ENCODE data around the gene ZNF485. TPM values are rescaled to one million over a fixed set of nuclear protein-coding genes. Genes with fewer than 3 reads are reported as not detected.

Gene ZNF485
- total RNA-seq, 1 experiment from 2014 or later: 7.5 TPM

GRCh38 chr10:43644252-43644651 lies 38.0 kb downstream of the ZNF485 start:
- H3K4me2 ChIP-seq (ENCODE audit: low read depth, low read length, poor library complexity, severe bottlenecking): no peak overlapping the region
- no peaks in the 10 kb centered on the region for H3K27me3 ChIP-seq (ENCODE audit: low read length)
- no peak overlapping the region for H2AFZ ChIP-seq (ENCODE audit: low read length)
- peaks cover 52% of the 10 kb centered on the region for H3K9me3 ChIP-seq (ENCODE audit: low read length)
- H3K4me1 ChIP-seq (ENCODE audit: low read length): peaks cover 13% of the 10 kb centered on the region
- no peak overlapping the region for H3K4me3 ChIP-seq (ENCODE audit: low read length)
- H3K9me2 ChIP-seq (replicated peaks; ENCODE audit: insufficient read depth, low read length): no peaks in the 10 kb centered on the region
- H4K20me1 ChIP-seq (ENCODE audit: insufficient read depth, low read depth, low read length): no peaks in the 10 kb centered on the region
- H3K9ac ChIP-seq (ENCODE audit: low read length): no peak overlapping the region
- DNase-seq: peak; percentile 48
- peaks cover 35% of the 10 kb centered on the region for H3K36me3 ChIP-seq (ENCODE audit: insufficient read depth, low read length)
- no peaks in the 10 kb centered on the region for H3K79me2 ChIP-seq (ENCODE audit: low read length)
- no peak overlapping the region for H3K27ac ChIP-seq (ENCODE audit: low read length)

- DNase-seq: no peak
- H3K9ac ChIP-seq (ENCODE audit: low read length): no peak overlapping the region
- H2AFZ ChIP-seq (ENCODE audit: low read length): no peak overlapping the region
- H3K27ac ChIP-seq (ENCODE audit: low read length): no peak overlapping the region
- H3K9me3 ChIP-seq (ENCODE audit: low read length): peaks cover 52% of the 10 kb centered on the region
- H3K27me3 ChIP-seq (ENCODE audit: low read length): no peaks in the 10 kb centered on the region
- H3K79me2 ChIP-seq (ENCODE audit: low read length): no peaks in the 10 kb centered on the region
- H3K4me2 ChIP-seq (ENCODE audit: low read depth, low read length, poor library complexity, severe bottlenecking): no peak overlapping the region
- H3K4me1 ChIP-seq (ENCODE audit: low read length): peaks cover 13% of the 10 kb centered on the region
- no peak overlapping the region for H3K4me3 ChIP-seq (ENCODE audit: low read length)
- no peaks in the 10 kb centered on the region for H3K9me2 ChIP-seq (replicated peaks; ENCODE audit: insufficient read depth, low read length)
- no peaks in the 10 kb centered on the region for H4K20me1 ChIP-seq (ENCODE audit: insufficient read depth, low read depth, low read length)
- H3K36me3 ChIP-seq (ENCODE audit: insufficient read depth, low read length): peaks cover 35% of the 10 kb centered on the region
Measured at GRCh38 chr10:43645866-43646265, 39.6 kb downstream of the ZNF485 start.

- Histone ChIP-seq H3K4me1 (ENCODE audit: low read length) (peaks cover 13% of the 10 kb centered on the region), H3K36me3 (ENCODE audit: insufficient read depth, low read length) (peaks cover 35% of the 10 kb centered on the region), H3K9ac (ENCODE audit: low read length) (no peak overlapping the region), H3K9me3 (ENCODE audit: low read length) (peaks cover 46% of the 10 kb centered on the region), H3K27me3 (ENCODE audit: low read length) (no peaks in the 10 kb centered on the region), H3K4me2 (ENCODE audit: low read depth, low read length, poor library complexity, severe bottlenecking) (peak overlapping the region; percentile 77), H3K9me2 (replicated peaks; ENCODE audit: insufficient read depth, low read length) (no peaks in the 10 kb centered on the region), H3K4me3 (ENCODE audit: low read length) (peak overlapping the region; percentile 65), H3K79me2 (ENCODE audit: low read length) (no peaks in the 10 kb centered on the region), H2AFZ (ENCODE audit: low read length) (no peak overlapping the region), H4K20me1 (ENCODE audit: insufficient read depth, low read depth, low read length) (no peaks in the 10 kb centered on the region), H3K27ac (ENCODE audit: low read length) (no peak overlapping the region)
- no peak for DNase-seq
Measured at GRCh38 chr10:43647576-43647975, 41.3 kb downstream of the ZNF485 start.

- Histone ChIP-seq H3K36me3 (ENCODE audit: insufficient read depth, low read length) (peaks cover 32% of the 10 kb centered on the region), H3K27ac (ENCODE audit: low read length) (no peak overlapping the region), H3K4me2 (ENCODE audit: low read depth, low read length, poor library complexity, severe bottlenecking) (peak overlapping the region; percentile 77)
Measured at GRCh38 chr10:43648095-43648397, 41.8 kb downstream of the ZNF485 start.

GRCh38 chr10:43648398-43649184 lies 42.4 kb downstream of the ZNF485 start, which contains the start of gene ZNF32:
Gene ZNF32, minus strand, starts transcription at chr10:43648881. Its CDS starts 2,748 bp downstream, at chr10:43646133.
- Histone ChIP-seq H3K9me2 (replicated peaks; ENCODE audit: insufficient read depth, low read length) (no peaks in the 10 kb centered on the region), H3K4me3 (ENCODE audit: low read length) (peak within 1 kb of the TSS; percentile 65), H3K27ac (ENCODE audit: low read length) (no peak within 1 kb of the TSS), H3K79me2 (ENCODE audit: low read length) (no peaks in the 10 kb centered on the region), H3K4me1 (ENCODE audit: low read length) (peaks cover 18% of the 10 kb centered on the region), H3K4me2 (ENCODE audit: low read depth, low read length, poor library complexity, severe bottlenecking) (peak within 1 kb of the TSS; percentile 77), H3K9me3 (ENCODE audit: low read length) (peaks cover 36% of the 10 kb centered on the region), H3K27me3 (ENCODE audit: low read length) (no peaks in the 10 kb centered on the region), H4K20me1 (ENCODE audit: insufficient read depth, low read depth, low read length) (no peaks in the 10 kb centered on the region), H2AFZ (ENCODE audit: low read length) (peak within 1 kb of the TSS; percentile 86), H3K36me3 (ENCODE audit: insufficient read depth, low read length) (peaks cover 31% of the 10 kb centered on the region), H3K9ac (ENCODE audit: low read length) (peak within 1 kb of the TSS; percentile 78)
- DNase-seq: peak; percentile 92

More at GRCh38 chr10:43648095-43648397, 41.8 kb downstream of the ZNF485 start:
- Histone ChIP-seq H3K79me2 (ENCODE audit: low read length) (no peaks in the 10 kb centered on the region), H3K9me2 (replicated peaks; ENCODE audit: insufficient read depth, low read length) (no peaks in the 10 kb centered on the region), H3K9ac (ENCODE audit: low read length) (peak overlapping the region; percentile 78), H3K9me3 (ENCODE audit: low read length) (peaks cover 42% of the 10 kb centered on the region), H3K27me3 (ENCODE audit: low read length) (no peaks in the 10 kb centered on the region), H3K4me3 (ENCODE audit: low read length) (peak overlapping the region; percentile 65), H4K20me1 (ENCODE audit: insufficient read depth, low read depth, low read length) (no peaks in the 10 kb centered on the region), H2AFZ (ENCODE audit: low read length) (peak overlapping the region; percentile 86), H3K4me1 (ENCODE audit: low read length) (peaks cover 13% of the 10 kb centered on the region)
- DNase-seq: no peak

- no peak for DNase-seq
- peaks cover 22% of the 10 kb centered on the region for H3K4me1 ChIP-seq (ENCODE audit: low read length)
- peak overlapping the region; percentile 65 for H3K4me3 ChIP-seq (ENCODE audit: low read length)
- peaks cover 25% of the 10 kb centered on the region for H3K36me3 ChIP-seq (ENCODE audit: insufficient read depth, low read length)
- H3K9me2 ChIP-seq (replicated peaks; ENCODE audit: insufficient read depth, low read length): no peaks in the 10 kb centered on the region
- no peak overlapping the region for H3K27ac ChIP-seq (ENCODE audit: low read length)
- H3K9ac ChIP-seq (ENCODE audit: low read length): peak overlapping the region; percentile 78
- H3K9me3 ChIP-seq (ENCODE audit: low read length): peaks cover 31% of the 10 kb centered on the region
- H3K27me3 ChIP-seq (ENCODE audit: low read length): no peaks in the 10 kb centered on the region
- peak overlapping the region; percentile 86 for H2AFZ ChIP-seq (ENCODE audit: low read length)
- H3K79me2 ChIP-seq (ENCODE audit: low read length): no peaks in the 10 kb centered on the region
- H4K20me1 ChIP-seq (ENCODE audit: insufficient read depth, low read depth, low read length): no peaks in the 10 kb centered on the region
- H3K4me2 ChIP-seq (ENCODE audit: low read depth, low read length, poor library complexity, severe bottlenecking): peak overlapping the region; percentile 77
Measured at GRCh38 chr10:43649185-43649523, 42.9 kb downstream of the ZNF485 start.

- Histone ChIP-seq H3K36me3 (ENCODE audit: insufficient read depth, low read length) (no peaks in the 10 kb centered on the region), H3K4me1 (ENCODE audit: low read length) (peaks cover 14% of the 10 kb centered on the region), H3K9me2 (replicated peaks; ENCODE audit: insufficient read depth, low read length) (no peaks in the 10 kb centered on the region), H3K9me3 (ENCODE audit: low read length) (no peaks in the 10 kb centered on the region), H3K79me2 (ENCODE audit: low read length) (no peaks in the 10 kb centered on the region), H3K9ac (ENCODE audit: low read length) (no peak overlapping the region), H4K20me1 (ENCODE audit: insufficient read depth, low read depth, low read length) (no peaks in the 10 kb centered on the region), H3K27ac (ENCODE audit: low read length) (no peak overlapping the region), H2AFZ (ENCODE audit: low read length) (no peak overlapping the region), H3K4me3 (ENCODE audit: low read length) (no peak overlapping the region), H3K27me3 (ENCODE audit: low read length) (no peaks in the 10 kb centered on the region), H3K4me2 (ENCODE audit: low read depth, low read length, poor library complexity, severe bottlenecking) (no peak overlapping the region)
- peak; percentile 60 for DNase-seq
Measured at GRCh38 chr10:43653746-43654145, 47.5 kb downstream of the ZNF485 start.

- no peak for DNase-seq
- Histone ChIP-seq H3K4me1 (ENCODE audit: low read length) (peaks cover 9% of the 10 kb centered on the region), H3K9me3 (ENCODE audit: low read length) (no peaks in the 10 kb centered on the region), H3K9me2 (replicated peaks; ENCODE audit: insufficient read depth, low read length) (no peaks in the 10 kb centered on the region), H3K9ac (ENCODE audit: low read length) (no peak overlapping the region), H3K4me2 (ENCODE audit: low read depth, low read length, poor library complexity, severe bottlenecking) (no peak overlapping the region), H3K4me3 (ENCODE audit: low read length) (no peak overlapping the region), H3K27me3 (ENCODE audit: low read length) (no peaks in the 10 kb centered on the region), H2AFZ (ENCODE audit: low read length) (no peak overlapping the region), H3K27ac (ENCODE audit: low read length) (no peak overlapping the region), H4K20me1 (ENCODE audit: insufficient read depth, low read depth, low read length) (no peaks in the 10 kb centered on the region), H3K36me3 (ENCODE audit: insufficient read depth, low read length) (no peaks in the 10 kb centered on the region), H3K79me2 (ENCODE audit: low read length) (no peaks in the 10 kb centered on the region)
Measured at GRCh38 chr10:43655311-43655710, 49.1 kb downstream of the ZNF485 start.

Data from Karpas-422 (cell line).